OCI-LY7 (cell line): Measurements from ENCODE around the gene YBX1.

Experiments used
- CTCF ChIP-seq: fragments of 200-600 bp; sonication (generic); conservative IDR thresholded peaks from 2 replicates; pipeline ENCODE4 v1.5.1; 2014; ENCODE audit warnings: mild to moderate bottlenecking, antibody characterized with exemption, low read length, moderate library complexity, mixed read lengths
- EZH2phosphoT487 ChIP-seq: fragments of 200-600 bp; sonication (generic); IDR thresholded peaks from 2 replicates; pipeline ENCODE4 v1.6.1; 2018; ENCODE audit warnings: low read depth, borderline replicate concordance, mild to moderate bottlenecking, mixed run types, antibody characterized with exemption, low read length, moderate library complexity, mixed read lengths

GRCh38 chr1:42700006-42700405, 17.8 kb downstream of the YBX1 start:
- TF ChIP-seq CTCF (no peak), EZH2phosphoT487 (no peak)
